ENCODE data around the gene PEX5L. TPM values are rescaled to one million over a fixed set of nuclear protein-coding genes. Genes with fewer than 3 reads are reported as not detected.

Gene PEX5L
- total RNA-seq, 1 donor from 2014 or later, result 1.0 TPM

- Mint-ChIP-seq H3K4me3 (ENCODE audit: low read depth) (no peak overlapping the region), H3K27me3 (peaks cover 6% of the 10 kb centered on the region), H3K4me1 (ENCODE audit: low read depth) (no peaks in the 10 kb centered on the region), H3K36me3 (ENCODE audit: insufficient read depth) (no peaks in the 10 kb centered on the region), H3K9me3 (ENCODE audit: low read depth) (no peaks in the 10 kb centered on the region), H3K27ac (no peak overlapping the region)
- TF ChIP-seq CTCF (IDR thresholded peaks at IDR 0.05; ENCODE audit: unreplicated experiment), result no peak
- DNase-seq (ENCODE audit: low spot score, unreplicated experiment), result no peak
These were observed 102.8 kb downstream of the PEX5L start for GRCh38 chr3:179933914-179934313.

- peaks cover 3% of the 10 kb centered on the region for H3K27me3 Mint-ChIP-seq
- DNase-seq (ENCODE audit: low spot score, unreplicated experiment), result no peak
- no peaks in the 10 kb centered on the region for H3K9me3 Mint-ChIP-seq (ENCODE audit: low read depth)
- no peak overlapping the region for H3K27ac Mint-ChIP-seq
- H3K4me3 Mint-ChIP-seq (ENCODE audit: low read depth), result no peak overlapping the region
- H3K4me1 Mint-ChIP-seq (ENCODE audit: low read depth), result no peaks in the 10 kb centered on the region
- no peak for TF ChIP-seq CTCF (IDR thresholded peaks at IDR 0.05; ENCODE audit: unreplicated experiment)
- no peaks in the 10 kb centered on the region for H3K36me3 Mint-ChIP-seq (ENCODE audit: insufficient read depth)
These were observed 103.7 kb downstream of the PEX5L start for GRCh38 chr3:179933080-179933479.

- H3K27me3 Mint-ChIP-seq, result peaks cover under 1% of the 10 kb centered on the region
These were observed 104.1 kb downstream of the PEX5L start for GRCh38 chr3:179932674-179933073.

GRCh38 chr3:179929091-179929529 lies 107.6 kb downstream of the PEX5L start:
- Mint-ChIP-seq H3K4me1 (ENCODE audit: low read depth) (no peaks in the 10 kb centered on the region), H3K36me3 (ENCODE audit: insufficient read depth) (no peaks in the 10 kb centered on the region), H3K27me3 (no peaks in the 10 kb centered on the region), H3K9me3 (ENCODE audit: low read depth) (no peaks in the 10 kb centered on the region), H3K27ac (no peak overlapping the region), H3K4me3 (ENCODE audit: low read depth) (no peak overlapping the region)
- peak; percentile 33 for DNase-seq (ENCODE audit: low spot score, unreplicated experiment)
- peak; percentile 92 for TF ChIP-seq CTCF (IDR thresholded peaks at IDR 0.05; ENCODE audit: unreplicated experiment)

More at GRCh38 chr3:179932674-179933073, 104.1 kb downstream of the PEX5L start:
- TF ChIP-seq CTCF (IDR thresholded peaks at IDR 0.05; ENCODE audit: unreplicated experiment), result no peak
- DNase-seq (ENCODE audit: low spot score, unreplicated experiment), result no peak
- H3K36me3 Mint-ChIP-seq (ENCODE audit: insufficient read depth), result no peaks in the 10 kb centered on the region
- H3K27ac Mint-ChIP-seq, result no peak overlapping the region
- H3K4me3 Mint-ChIP-seq (ENCODE audit: low read depth), result no peak overlapping the region
- no peaks in the 10 kb centered on the region for H3K4me1 Mint-ChIP-seq (ENCODE audit: low read depth)
- H3K9me3 Mint-ChIP-seq (ENCODE audit: low read depth), result no peaks in the 10 kb centered on the region

- no peak for TF ChIP-seq CTCF (IDR thresholded peaks at IDR 0.05; ENCODE audit: unreplicated experiment)
- no peaks in the 10 kb centered on the region for H3K4me1 Mint-ChIP-seq (ENCODE audit: low read depth)
- DNase-seq (ENCODE audit: low spot score, unreplicated experiment), result no peak
- no peaks in the 10 kb centered on the region for H3K36me3 Mint-ChIP-seq (ENCODE audit: insufficient read depth)
- H3K9me3 Mint-ChIP-seq (ENCODE audit: low read depth), result no peaks in the 10 kb centered on the region
- no peak overlapping the region for H3K27ac Mint-ChIP-seq
- no peaks in the 10 kb centered on the region for H3K27me3 Mint-ChIP-seq
- H3K4me3 Mint-ChIP-seq (ENCODE audit: low read depth), result no peak overlapping the region
These were observed 109.5 kb downstream of the PEX5L start for GRCh38 chr3:179927191-179927590.

All from progenitor cell of endocrine pancreas (in vitro differentiated cells).